ENCODE measurements around the gene SMYD3. TPM values are rescaled to one million over a fixed set of nuclear protein-coding genes. Genes with fewer than 3 reads are reported as not detected.

The SMYD3 gene
- total and polyA plus RNA-seq, 10 of the 15 experiments (the other 5 are each of a cell fraction or from before 2014, with no cell fraction given): 18.3 to 54.0 (median 24.8) TPM

DNA sequence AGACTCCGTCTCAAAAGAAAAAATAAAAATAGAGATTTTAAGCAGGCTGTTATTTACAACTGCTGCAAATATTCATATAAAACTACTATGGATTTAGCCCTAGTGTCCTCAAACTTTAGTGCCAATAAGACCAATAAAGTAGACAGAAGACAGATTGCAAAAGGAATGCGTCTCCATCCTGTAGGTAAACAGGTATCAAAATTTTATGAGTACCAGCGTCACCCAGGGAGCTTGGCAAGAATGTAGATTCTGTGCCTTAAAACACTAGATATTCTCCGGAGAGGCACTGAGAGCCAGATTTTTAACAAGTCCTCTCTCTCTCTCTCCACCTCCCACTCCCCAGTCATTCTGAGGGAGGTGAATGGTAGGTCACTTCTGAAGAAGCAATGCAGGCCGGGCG lies 18.4 kb downstream of the SMYD3 start (continued):
- TF ChIP-seq MEF2A (IDR thresholded peaks at IDR 0.05; ENCODE audit: insufficient read depth, low read depth, low read length) (no peak), SMC3 (IDR thresholded peaks at IDR 0.05; ENCODE audit: borderline replicate concordance, low read length) (no peak), CEBPZ (IDR thresholded peaks at IDR 0.05; ENCODE audit: low read depth, low read length) (no peak), SIN3A (IDR thresholded peaks at IDR 0.05; ENCODE audit: low read depth, low read length) (no peak), ZNF24 (IDR thresholded peaks at IDR 0.05) (no peak), NFYA (IDR thresholded peaks at IDR 0.05; ENCODE audit: borderline replicate concordance, low read depth, low read length) (no peak), TCF7 (IDR thresholded peaks at IDR 0.05; ENCODE audit: borderline replicate concordance) (no peak), KAT2A (conservative IDR thresholded peaks at IDR 0.05; ENCODE audit: control insufficient read depth, low read depth, low read length) (no peak), ZBTB40 (IDR thresholded peaks at IDR 0.05; ENCODE audit: borderline replicate concordance) (no peak), GATAD2B (conservative IDR thresholded peaks at IDR 0.05; ENCODE audit: low read depth) (no peak), RAD51 (IDR thresholded peaks at IDR 0.05) (no peak), ESRRA (IDR thresholded peaks at IDR 0.05; ENCODE audit: low read length) (no peak)
- TF ChIP-seq, protein P1, sequence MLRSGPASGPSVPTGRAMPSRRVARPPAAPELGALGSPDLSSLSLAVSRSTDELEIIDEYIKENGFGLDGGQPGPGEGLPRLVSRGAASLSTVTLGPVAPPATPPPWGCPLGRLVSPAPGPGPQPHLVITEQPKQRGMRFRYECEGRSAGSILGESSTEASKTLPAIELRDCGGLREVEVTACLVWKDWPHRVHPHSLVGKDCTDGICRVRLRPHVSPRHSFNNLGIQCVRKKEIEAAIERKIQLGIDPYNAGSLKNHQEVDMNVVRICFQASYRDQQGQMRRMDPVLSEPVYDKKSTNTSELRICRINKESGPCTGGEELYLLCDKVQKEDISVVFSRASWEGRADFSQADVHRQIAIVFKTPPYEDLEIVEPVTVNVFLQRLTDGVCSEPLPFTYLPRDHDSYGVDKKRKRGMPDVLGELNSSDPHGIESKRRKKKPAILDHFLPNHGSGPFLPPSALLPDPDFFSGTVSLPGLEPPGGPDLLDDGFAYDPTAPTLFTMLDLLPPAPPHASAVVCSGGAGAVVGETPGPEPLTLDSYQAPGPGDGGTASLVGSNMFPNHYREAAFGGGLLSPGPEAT (IDR thresholded peaks at IDR 0.05; ENCODE audit: low read depth): no peak
